Measurements from ENCODE around the gene HPS1.

Gene HPS1

GRCh38 chr10:98446661-98447221 lies at the start of gene HPS1:
Gene HPS1, minus strand, starts transcription at chr10:98446935. Its CDS starts 3,695 bp downstream, at chr10:98443240.
- peak; percentile 65 for DNase-seq (ENCODE audit: low read depth)
- peak within 1 kb of the TSS; percentile 86 for H3K4me3 ChIP-seq (ENCODE audit: low read length)
- TF ChIP-seq CTCF (IDR thresholded peaks at IDR 0.05; ENCODE audit: insufficient read depth, low read depth, low read length, missing control alignments), result no peak

- H3K4me3 ChIP-seq (ENCODE audit: low read length), result no peak overlapping the region
- DNase-seq (ENCODE audit: low read depth), result no peak
- no peak for TF ChIP-seq CTCF (IDR thresholded peaks at IDR 0.05; ENCODE audit: insufficient read depth, low read depth, low read length, missing control alignments)
Measured at GRCh38 chr10:98492763-98493162, 46.0 kb upstream of the HPS1 start.

GRCh38 chr10:98489561-98490481 lies 43.1 kb upstream of the HPS1 start:
- H3K4me3 ChIP-seq (ENCODE audit: low read length), result no peak overlapping the region
- DNase-seq (ENCODE audit: low read depth), result peak; percentile 79
- TF ChIP-seq CTCF (IDR thresholded peaks at IDR 0.05; ENCODE audit: insufficient read depth, low read depth, low read length, missing control alignments), result no peak

- H3K4me3 ChIP-seq (ENCODE audit: low read length), result no peak overlapping the region
- peak; percentile 8 for DNase-seq (ENCODE audit: low read depth)
- no peak for TF ChIP-seq CTCF (IDR thresholded peaks at IDR 0.05; ENCODE audit: insufficient read depth, low read depth, low read length, missing control alignments)
Measured at GRCh38 chr10:98488669-98489430, 42.1 kb upstream of the HPS1 start.

GRCh38 chr10:98487649-98488048 lies 40.9 kb upstream of the HPS1 start:
- DNase-seq (ENCODE audit: low read depth), result no peak
- no peak overlapping the region for H3K4me3 ChIP-seq (ENCODE audit: low read length)
- no peak for TF ChIP-seq CTCF (IDR thresholded peaks at IDR 0.05; ENCODE audit: insufficient read depth, low read depth, low read length, missing control alignments)

GRCh38 chr10:98486421-98486820 lies 39.7 kb upstream of the HPS1 start:
- peak; percentile 20 for DNase-seq (ENCODE audit: low read depth)
- no peak overlapping the region for H3K4me3 ChIP-seq (ENCODE audit: low read length)
- no peak for TF ChIP-seq CTCF (IDR thresholded peaks at IDR 0.05; ENCODE audit: insufficient read depth, low read depth, low read length, missing control alignments)
